ENCODE data around the gene STRA8.

- TF ChIP-seq CTCF (IDR thresholded peaks at IDR 0.05), result no peak
- no peak for TF ChIP-seq POLR2A (IDR thresholded peaks at IDR 0.05)
These were observed 49.1 kb downstream of the STRA8 start for GRCh38 chr7:135282561-135283254.
